RWPE2 (cell line): ENCODE data around the gene VAV3.

Source experiments
- ATAC-seq: fragments of 200-7000 bp; cut with Tn5 transposase; 3 replicates; pipeline ENCODE4 v1.9.1; 2021; ENCODE audit warnings: low read depth
- DNase-seq: peaks from one replicate; pipeline ENCODE4 v3.0.0-alpha.2; 2020; ENCODE audit warnings: low spot score
- H3K27ac ChIP-seq: fragments of 450-650 bp; 2 replicates; pipeline ENCODE4 v1.5.1; 2017; ENCODE audit warnings: mild to moderate bottlenecking; ENCODE audit not compliant: poor library complexity, severe bottlenecking
- H3K27me3 ChIP-seq: fragments of 250-450 bp; sonication (Bioruptor Pico); 2 replicates; pipeline ENCODE4 v1.5.1; 2021; ENCODE audit warnings: mild to moderate bottlenecking, moderate library complexity; ENCODE audit not compliant: insufficient read depth, poor library complexity, severe bottlenecking
- H3K36me3 ChIP-seq: fragments of 250-450 bp; sonication (Bioruptor Pico); 2 replicates; pipeline ENCODE4 v1.5.1; 2020; ENCODE audit warnings: low read depth, mild to moderate bottlenecking, moderate library complexity
- H3K4me1 ChIP-seq: fragments of 250-450 bp; sonication (Bioruptor Pico); 2 replicates; pipeline ENCODE4 v1.5.1; 2021; ENCODE audit warnings: mild to moderate bottlenecking, moderate library complexity; ENCODE audit not compliant: insufficient read depth, poor library complexity, severe bottlenecking
- H3K4me3 ChIP-seq: fragments of 250-450 bp; sonication (Bioruptor Pico); 2 replicates; pipeline ENCODE4 v1.5.1; 2021; ENCODE audit warnings: mild to moderate bottlenecking, moderate library complexity; ENCODE audit not compliant: severe bottlenecking
- H3K9me3 ChIP-seq: fragments of 250-450 bp; sonication (Bioruptor Pico); 2 replicates; pipeline ENCODE4 v1.5.1; 2021; ENCODE audit warnings: mild to moderate bottlenecking, moderate library complexity; ENCODE audit not compliant: severe bottlenecking
- CTCF ChIP-seq: fragments of 450-650 bp; IDR thresholded peaks from one replicate; pipeline ENCODE4 v1.5.1; 2017; ENCODE audit warnings: mild to moderate bottlenecking, moderate library complexity; ENCODE audit not compliant: poor library complexity, severe bottlenecking

VAV3 gene

DNA sequence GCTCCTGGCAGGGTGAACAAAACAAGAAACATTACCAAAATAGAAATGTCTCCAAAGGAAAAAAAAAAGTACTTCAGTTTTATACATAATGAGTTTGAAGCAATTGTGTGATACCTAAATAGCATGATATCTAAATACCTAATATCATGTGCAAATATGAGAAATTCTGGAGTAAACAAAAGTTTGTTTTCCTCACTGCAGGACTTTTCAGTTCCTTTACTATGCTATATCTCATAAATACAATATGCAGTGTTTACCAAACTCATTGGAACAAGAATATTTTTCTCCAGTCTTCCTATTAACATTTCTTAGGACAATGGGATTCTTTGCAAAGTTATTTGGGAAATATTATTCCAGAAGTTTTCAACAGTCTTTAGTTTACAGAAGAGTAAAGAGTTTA is 98.1 kb downstream of the VAV3 start:
- DNase-seq (no peak), ATAC-seq (no peak)
- H3K27me3 ChIP-seq = no peaks in the 10 kb centered on the region
- H3K4me1 ChIP-seq = no peaks in the 10 kb centered on the region
- H3K4me3 ChIP-seq = no peak overlapping the region
- no peaks in the 10 kb centered on the region for H3K9me3 ChIP-seq
- H3K36me3 ChIP-seq = no peaks in the 10 kb centered on the region
- no peak for TF ChIP-seq CTCF
- H3K27ac ChIP-seq = no peak overlapping the region

GRCh38 chr1:107865627-107866026 is 99.4 kb downstream of the VAV3 start:
- Histone ChIP-seq H3K36me3 (no peaks in the 10 kb centered on the region), H3K9me3 (no peaks in the 10 kb centered on the region), H3K27ac (no peak overlapping the region), H3K4me1 (no peaks in the 10 kb centered on the region), H3K27me3 (no peaks in the 10 kb centered on the region), H3K4me3 (no peak overlapping the region)
- no peak for ATAC-seq
- no peak for DNase-seq
- no peak for TF ChIP-seq CTCF

DNA sequence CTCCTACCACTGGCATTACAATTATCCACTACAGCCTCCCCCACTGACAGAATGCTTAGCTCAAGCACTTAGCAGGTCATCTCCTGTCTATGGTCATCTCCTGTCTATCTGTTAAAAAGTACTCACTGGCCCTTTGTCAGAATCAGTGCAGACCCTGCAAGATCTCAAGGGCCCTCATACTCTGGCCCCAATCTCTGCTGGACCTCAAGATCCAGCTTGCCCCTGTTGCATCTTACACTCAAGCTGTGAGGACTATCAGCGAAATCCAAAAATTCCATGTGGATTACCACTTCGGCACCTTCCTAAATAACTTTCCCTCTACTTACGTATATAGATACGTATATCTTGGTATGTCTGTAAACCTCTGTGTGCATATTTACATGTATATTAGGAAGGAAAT is 101.6 kb downstream of the VAV3 start:
- DNase-seq (no peak), ATAC-seq (no peak)
- Histone ChIP-seq H3K9me3 (no peaks in the 10 kb centered on the region), H3K4me3 (no peak overlapping the region), H3K27ac (no peak overlapping the region), H3K4me1 (no peaks in the 10 kb centered on the region), H3K36me3 (no peaks in the 10 kb centered on the region), H3K27me3 (no peaks in the 10 kb centered on the region)
- no peak for TF ChIP-seq CTCF

- Histone ChIP-seq H3K4me1 (no peaks in the 10 kb centered on the region), H3K27me3 (no peaks in the 10 kb centered on the region), H3K9me3 (no peaks in the 10 kb centered on the region), H3K36me3 (no peaks in the 10 kb centered on the region), H3K27ac (no peak overlapping the region), H3K4me3 (no peak overlapping the region)
- DNase-seq = no peak
- ATAC-seq = no peak
- no peak for TF ChIP-seq CTCF
These were observed 102.9 kb downstream of the VAV3 start for GRCh38 chr1:107862064-107862463.

- TF ChIP-seq CTCF = no peak
- no peaks in the 10 kb centered on the region for H3K27me3 ChIP-seq
- H3K27ac ChIP-seq = no peak overlapping the region
- H3K36me3 ChIP-seq = no peaks in the 10 kb centered on the region
- ATAC-seq (no peak), DNase-seq (no peak)
- H3K4me1 ChIP-seq = no peaks in the 10 kb centered on the region
- no peak overlapping the region for H3K4me3 ChIP-seq
- H3K9me3 ChIP-seq = no peaks in the 10 kb centered on the region
These were observed 106.7 kb downstream of the VAV3 start for GRCh38 chr1:107858323-107858722.
